Calu3 (cell line): Measurements from ENCODE around the gene IGFN1. TPM values are rescaled to one million over a fixed set of nuclear protein-coding genes. Genes with fewer than 3 reads are reported as not detected.

Experiments
- BruUV-seq: library from RNA; stranded (reverse); fragments of 400-500 nt; replicated peaks from 2 replicates; lab custom pipeline; 2021; lab: Mats Ljungman, UMichigan
- CTCF ChIA-PET: fragments of 300-600 bp; sonication (Branson Sonifier 250); formaldehyde crosslinking; loops from one replicate; lab custom pipeline; 2022; ENCODE audit warnings: antibody characterized with exemption; lab: Charles Lee
- DNase-seq: peaks from one replicate; pipeline ENCODE4 v3.0.0; 2022
- H3K27ac Mint-ChIP-seq: one replicate; pipeline ENCODE4 v1.8.0; 2022; ENCODE audit warnings: mixed read lengths; ENCODE audit not compliant: unreplicated experiment
- H3K27me3 Mint-ChIP-seq: one replicate; pipeline ENCODE4 v1.8.0; 2022; ENCODE audit warnings: mixed read lengths; ENCODE audit not compliant: unreplicated experiment
- H3K36me3 Mint-ChIP-seq: one replicate; pipeline ENCODE4 v1.8.0; 2022; ENCODE audit warnings: mild to moderate bottlenecking, moderate library complexity, mixed read lengths; ENCODE audit not compliant: insufficient read depth, unreplicated experiment
- H3K4me1 Mint-ChIP-seq: one replicate; pipeline ENCODE4 v1.8.0; 2022; ENCODE audit warnings: mild to moderate bottlenecking, low read depth, mixed read lengths; ENCODE audit not compliant: unreplicated experiment
- H3K4me3 Mint-ChIP-seq: one replicate; pipeline ENCODE4 v1.8.0; 2022; ENCODE audit warnings: mild to moderate bottlenecking, low read depth, moderate library complexity, mixed read lengths; ENCODE audit not compliant: unreplicated experiment
- H3K9me3 Mint-ChIP-seq: one replicate; pipeline ENCODE4 v1.8.0; 2022; ENCODE audit warnings: low read depth, mixed read lengths; ENCODE audit not compliant: unreplicated experiment
- CTCF ChIP-seq: fragments of 200-600 bp; IDR thresholded peaks from one replicate; pipeline ENCODE4 v1.8.0; 2022; ENCODE audit warnings: antibody characterized with exemption; ENCODE audit not compliant: unreplicated experiment
- intact Hi-C: fragments of 100-400 bp; cut with micrococcal nuclease; formaldehyde crosslinking; loops from one replicate; pipeline ENCODE4 v1.10.0; 2022; ENCODE audit not compliant: unreplicated experiment
- total RNA-seq: library from RNA; stranded (reverse); gene quantifications from 2 replicates; pipeline ENCODE4 v1.2.3, GENCODE V29; 2022

Gene IGFN1
- total RNA-seq, 1 experiment from 2014 or later, result not detected

- H3K4me1 Mint-ChIP-seq, result peaks cover 10% of the 10 kb centered on the region
- no peaks in the 10 kb centered on the region for H3K9me3 Mint-ChIP-seq
- TF ChIP-seq CTCF, result no peak
- DNase-seq, result no peak
- CTCF ChIA-PET, result no interaction called here
- H3K4me3 Mint-ChIP-seq, result no peak overlapping the region
- peaks cover 76% of the 10 kb centered on the region for H3K27me3 Mint-ChIP-seq
- H3K27ac Mint-ChIP-seq, result no peak overlapping the region
- BruUV-seq, result no TSS peak
- H3K36me3 Mint-ChIP-seq, result no peaks in the 10 kb centered on the region
- intact Hi-C loops, result no loop called here
Measured at GRCh38 chr1:201191653-201192260, 1.1 kb downstream of the IGFN1 start.

GRCh38 chr1:201192261-201192788, 1.7 kb downstream of the IGFN1 start:
- Mint-ChIP-seq H3K27me3 (peaks cover 71% of the 10 kb centered on the region), H3K9me3 (no peaks in the 10 kb centered on the region), H3K4me1 (peaks cover 10% of the 10 kb centered on the region), H3K27ac (no peak overlapping the region), H3K4me3 (no peak overlapping the region), H3K36me3 (no peaks in the 10 kb centered on the region)
- intact Hi-C loops, result no loop called here
- TF ChIP-seq CTCF, result no peak
- CTCF ChIA-PET, result interaction anchor here (0.7 kb wide), 3 partner anchors 34 to 655 kb away, joined by 3 to 6 read pairs (median 5); no protein-coding TSS in a partner anchor
- BruUV-seq, result no TSS peak
- no peak for DNase-seq

DNA sequence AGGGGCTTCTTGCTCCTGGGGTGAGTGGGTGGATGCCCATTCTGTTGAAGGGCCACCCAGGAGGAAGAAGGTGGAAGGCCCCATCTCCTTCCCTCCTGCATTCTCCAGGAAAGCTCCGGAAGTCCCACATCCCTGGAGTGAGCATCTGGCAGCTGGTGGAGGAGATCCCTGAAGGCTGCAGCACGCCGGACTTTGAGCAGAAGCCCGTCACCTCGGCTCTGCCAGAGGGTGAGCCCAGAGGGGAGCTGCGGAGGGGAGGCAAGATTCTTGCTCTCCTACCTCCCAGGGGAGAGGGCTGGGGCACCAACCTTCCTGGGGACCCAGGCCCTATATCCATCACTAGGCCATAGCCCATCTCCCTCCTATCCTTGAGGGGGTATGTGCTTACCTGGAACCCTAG, 3.4 kb downstream of the IGFN1 start:
- Mint-ChIP-seq H3K9me3 (no peaks in the 10 kb centered on the region), H3K36me3 (no peaks in the 10 kb centered on the region), H3K4me1 (peaks cover 10% of the 10 kb centered on the region), H3K27ac (no peak overlapping the region), H3K27me3 (peaks cover 54% of the 10 kb centered on the region), H3K4me3 (no peak overlapping the region)
- no peak for TF ChIP-seq CTCF
- no TSS peak for BruUV-seq
- CTCF ChIA-PET, result no interaction called here
- intact Hi-C loops, result no loop called here
- DNase-seq, result no peak

DNA sequence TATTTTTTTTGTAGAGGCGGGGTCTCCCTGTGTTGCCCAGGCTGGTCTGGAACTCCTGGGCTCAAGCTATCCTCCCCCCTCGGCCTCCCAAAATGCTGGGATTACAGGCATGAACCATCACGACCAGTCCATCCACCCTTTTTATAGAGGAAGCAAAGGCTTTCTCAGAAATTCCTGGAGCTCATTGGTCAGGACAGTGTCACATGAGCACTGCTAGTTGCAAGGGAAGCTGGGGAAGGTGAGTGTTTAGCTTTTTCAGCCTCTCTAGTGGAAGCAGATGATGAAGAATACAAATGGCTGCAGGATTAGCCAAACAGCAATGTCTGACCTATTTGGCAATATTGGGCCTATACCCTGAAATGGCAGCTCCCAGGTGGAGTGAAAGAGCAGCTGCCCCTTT, 8.0 kb downstream of the IGFN1 start:
- H3K36me3 Mint-ChIP-seq, result no peaks in the 10 kb centered on the region
- no peak overlapping the region for H3K27ac Mint-ChIP-seq
- BruUV-seq, result no TSS peak
- no peak overlapping the region for H3K4me3 Mint-ChIP-seq
- CTCF ChIA-PET, result no interaction called here
- no peaks in the 10 kb centered on the region for H3K9me3 Mint-ChIP-seq
- H3K27me3 Mint-ChIP-seq, result peaks cover 54% of the 10 kb centered on the region
- intact Hi-C loops, result no loop called here
- no peak for DNase-seq
- peaks cover 10% of the 10 kb centered on the region for H3K4me1 Mint-ChIP-seq
- no peak for TF ChIP-seq CTCF
